Prostate gland (tissue), 2 donors: ENCODE data around the gene FMO2.

ENCODE experiments used
- POLR2A ChIP-seq: fragments of 450-650 bp; IDR thresholded peaks from one replicate; pipeline ENCODE4 v1.6.1; 2016; ENCODE audit warnings: antibody characterized with exemption, mild to moderate bottlenecking
- TF ChIP-seq, protein P1 (sequence below), 4 experiments: fragments of 200-600 bp in 2 of 4; fragments of 450-650 bp in 2 of 4; sonication (generic) in 2 of 4; IDR thresholded peaks; 1 replicate in 3 of 4; 2 replicates in 1 of 4; pipeline ENCODE4 v1.5.1; 2016 to 2019; ENCODE audit warnings: antibody characterized with exemption in 4 of 4, mild to moderate bottlenecking in 2 of 4, moderate library complexity in 2 of 4

DNA sequence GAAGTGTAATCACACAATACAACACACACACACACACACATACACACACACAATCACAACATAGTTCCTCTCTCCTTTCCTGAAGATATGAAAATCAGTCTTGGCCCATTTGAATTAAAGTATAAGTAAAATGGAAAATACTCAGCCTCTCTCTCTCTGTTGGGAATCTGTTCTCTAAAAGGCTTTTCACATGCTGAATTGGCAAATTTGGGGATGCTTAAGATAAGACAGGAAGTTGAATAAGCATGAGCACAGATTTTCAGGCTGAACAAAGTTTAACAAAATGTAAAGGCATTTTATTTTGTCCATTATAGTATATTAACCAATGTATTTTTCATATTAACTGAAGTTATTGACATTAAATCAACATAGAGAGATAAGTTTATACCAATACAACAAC is 23.7 kb upstream of the FMO2 start:
- no peak for TF ChIP-seq POLR2A
- TF ChIP-seq, protein P1, sequence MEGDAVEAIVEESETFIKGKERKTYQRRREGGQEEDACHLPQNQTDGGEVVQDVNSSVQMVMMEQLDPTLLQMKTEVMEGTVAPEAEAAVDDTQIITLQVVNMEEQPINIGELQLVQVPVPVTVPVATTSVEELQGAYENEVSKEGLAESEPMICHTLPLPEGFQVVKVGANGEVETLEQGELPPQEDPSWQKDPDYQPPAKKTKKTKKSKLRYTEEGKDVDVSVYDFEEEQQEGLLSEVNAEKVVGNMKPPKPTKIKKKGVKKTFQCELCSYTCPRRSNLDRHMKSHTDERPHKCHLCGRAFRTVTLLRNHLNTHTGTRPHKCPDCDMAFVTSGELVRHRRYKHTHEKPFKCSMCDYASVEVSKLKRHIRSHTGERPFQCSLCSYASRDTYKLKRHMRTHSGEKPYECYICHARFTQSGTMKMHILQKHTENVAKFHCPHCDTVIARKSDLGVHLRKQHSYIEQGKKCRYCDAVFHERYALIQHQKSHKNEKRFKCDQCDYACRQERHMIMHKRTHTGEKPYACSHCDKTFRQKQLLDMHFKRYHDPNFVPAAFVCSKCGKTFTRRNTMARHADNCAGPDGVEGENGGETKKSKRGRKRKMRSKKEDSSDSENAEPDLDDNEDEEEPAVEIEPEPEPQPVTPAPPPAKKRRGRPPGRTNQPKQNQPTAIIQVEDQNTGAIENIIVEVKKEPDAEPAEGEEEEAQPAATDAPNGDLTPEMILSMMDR (IDR thresholded peaks at IDR 0.05), result no peak
